Measurements from ENCODE around the gene TIMM9. TPM values are rescaled to one million over a fixed set of nuclear protein-coding genes. Genes with fewer than 3 reads are reported as not detected.
"Not testable (repeated sequence)": the region's sequence is repeated elsewhere in the genome, so short reads cannot be mapped to it uniquely, and the experiment has no call there.

Gene TIMM9
- polyA plus RNA-seq, 1 donor (not counting 4 experiments of a cell fraction or from before 2014, with no cell fraction given) = 29.6 TPM

DNA sequence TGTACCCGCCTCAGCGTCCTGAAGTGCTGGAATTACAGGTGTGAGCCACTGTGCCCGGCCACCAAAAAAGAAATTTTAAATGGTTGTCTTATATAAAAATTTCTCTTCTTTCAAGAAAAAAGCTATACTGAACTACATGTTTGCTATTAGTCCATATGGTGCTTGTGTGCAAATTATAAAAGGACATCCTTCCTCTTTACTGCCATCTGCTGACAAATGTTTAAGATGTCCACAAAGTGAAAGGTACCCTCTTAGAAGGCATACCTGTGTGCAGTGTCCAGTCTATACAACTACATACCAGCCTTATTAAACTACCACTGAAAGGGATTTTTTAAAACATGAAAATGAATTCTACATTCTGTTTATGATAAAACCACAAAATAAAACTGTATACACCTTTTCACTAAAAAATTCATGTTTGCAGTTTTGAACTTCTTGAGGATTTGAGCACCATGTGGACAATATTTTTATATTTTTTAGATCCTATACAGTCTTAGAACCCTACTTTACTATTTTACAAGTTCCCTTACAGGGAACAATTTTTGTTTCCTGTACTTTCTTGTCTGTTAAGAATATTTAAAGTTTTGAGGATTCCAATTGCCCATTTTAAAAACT, 64.4 kb downstream of the TIMM9 start:
- no peaks in the 10 kb centered on the region for H4K20me1 ChIP-seq (ENCODE audit: control insufficient read depth, extremely low read depth, insufficient read depth, low read length)
- peak; percentile 82 for FAIRE-seq
- DNase-seq (ENCODE audit: low read depth, low spot score) = peak; percentile 2

GRCh38 chr14:58362272-58362671, 65.1 kb downstream of the TIMM9 start:
- H3K4me2 ChIP-seq (ENCODE audit: control insufficient read depth, extremely low read depth, insufficient read depth, low read depth, low read length); H3K9ac ChIP-seq (ENCODE audit: control insufficient read depth, extremely low read depth, insufficient read depth, low read length); H3K4me1 ChIP-seq (ENCODE audit: control insufficient read depth, extremely low read depth, insufficient read depth, low read length); H3K4me3 ChIP-seq (ENCODE audit: control insufficient read depth in 2 of 3, extremely low read depth in 1 of 3, insufficient read depth in 2 of 3, low read depth in 1 of 3, low read length in 3 of 3); H3K9me1 ChIP-seq (ENCODE audit: control insufficient read depth, extremely low read depth, insufficient read depth, low read length); H3K79me2 ChIP-seq (ENCODE audit: control insufficient read depth, insufficient read depth, low read length); H3K27me3 ChIP-seq (ENCODE audit: control insufficient read depth, extremely low read depth, insufficient read depth, low read length); DNase-seq (ENCODE audit: low read depth, low spot score); dilution Hi-C loops (cut with MboI; ENCODE audit: extremely low pct_ligation_motif_present, low sequenced_read_pairs); FAIRE-seq; H4K20me1 ChIP-seq (ENCODE audit: control insufficient read depth, extremely low read depth, insufficient read depth, low read length); H3K27ac ChIP-seq (ENCODE audit: control insufficient read depth, insufficient read depth, low read length); H3K9me3 ChIP-seq (ENCODE audit: control insufficient read depth, low read depth, low read length); H2AFZ ChIP-seq (ENCODE audit: control insufficient read depth, low read length): not testable (repeated sequence)
- peaks cover 10 to 12% of the 10 kb centered on the region in 2 experiments for H3K36me3 ChIP-seq (ENCODE audit: control insufficient read depth in 2 of 2, extremely low read depth in 1 of 2, insufficient read depth in 2 of 2, low read length in 2 of 2)

More for the DNA sequence above, 64.4 kb downstream of the TIMM9 start:
- Histone ChIP-seq H3K9me1 (ENCODE audit: control insufficient read depth, extremely low read depth, insufficient read depth, low read length) (no peaks in the 10 kb centered on the region), H3K27ac (ENCODE audit: control insufficient read depth, insufficient read depth, low read length) (no peak overlapping the region), H3K4me2 (ENCODE audit: control insufficient read depth, extremely low read depth, insufficient read depth, low read depth, low read length) (no peak overlapping the region), H2AFZ (ENCODE audit: control insufficient read depth, low read length) (no peak overlapping the region), H3K36me3 (ENCODE audit: control insufficient read depth in 2 of 2, extremely low read depth in 1 of 2, insufficient read depth in 2 of 2, low read length in 2 of 2) (peaks cover 13% of the 10 kb centered on the region in 2 experiments), H3K9ac (ENCODE audit: control insufficient read depth, extremely low read depth, insufficient read depth, low read length) (no peak overlapping the region), H3K79me2 (ENCODE audit: control insufficient read depth, insufficient read depth, low read length) (no peaks in the 10 kb centered on the region), H3K9me3 (ENCODE audit: control insufficient read depth, low read depth, low read length) (no peaks in the 10 kb centered on the region), H3K27me3 (ENCODE audit: control insufficient read depth, extremely low read depth, insufficient read depth, low read length) (no peaks in the 10 kb centered on the region), H3K4me3 (ENCODE audit: control insufficient read depth in 2 of 3, extremely low read depth in 1 of 3, insufficient read depth in 2 of 3, low read depth in 1 of 3, low read length in 3 of 3) (no peak overlapping the region), H3K4me1 (ENCODE audit: control insufficient read depth, extremely low read depth, insufficient read depth, low read length) (no peaks in the 10 kb centered on the region)
- dilution Hi-C loops (cut with MboI; ENCODE audit: extremely low pct_ligation_motif_present, low sequenced_read_pairs) = no loop called here
- TF ChIP-seq, protein P1, sequence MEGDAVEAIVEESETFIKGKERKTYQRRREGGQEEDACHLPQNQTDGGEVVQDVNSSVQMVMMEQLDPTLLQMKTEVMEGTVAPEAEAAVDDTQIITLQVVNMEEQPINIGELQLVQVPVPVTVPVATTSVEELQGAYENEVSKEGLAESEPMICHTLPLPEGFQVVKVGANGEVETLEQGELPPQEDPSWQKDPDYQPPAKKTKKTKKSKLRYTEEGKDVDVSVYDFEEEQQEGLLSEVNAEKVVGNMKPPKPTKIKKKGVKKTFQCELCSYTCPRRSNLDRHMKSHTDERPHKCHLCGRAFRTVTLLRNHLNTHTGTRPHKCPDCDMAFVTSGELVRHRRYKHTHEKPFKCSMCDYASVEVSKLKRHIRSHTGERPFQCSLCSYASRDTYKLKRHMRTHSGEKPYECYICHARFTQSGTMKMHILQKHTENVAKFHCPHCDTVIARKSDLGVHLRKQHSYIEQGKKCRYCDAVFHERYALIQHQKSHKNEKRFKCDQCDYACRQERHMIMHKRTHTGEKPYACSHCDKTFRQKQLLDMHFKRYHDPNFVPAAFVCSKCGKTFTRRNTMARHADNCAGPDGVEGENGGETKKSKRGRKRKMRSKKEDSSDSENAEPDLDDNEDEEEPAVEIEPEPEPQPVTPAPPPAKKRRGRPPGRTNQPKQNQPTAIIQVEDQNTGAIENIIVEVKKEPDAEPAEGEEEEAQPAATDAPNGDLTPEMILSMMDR (optimal IDR thresholded peaks at IDR 0.05 in 1 of 3, IDR thresholded peaks at IDR 0.05 in 1 of 3, conservative IDR thresholded peaks at IDR 0.05 in 1 of 3; ENCODE audit: extremely low read depth in 1 of 3, insufficient read depth in 2 of 3, low read length in 3 of 3) = peak in 1 of 3 experiments; percentile 34
- TF ChIP-seq EZH2 (IDR thresholded peaks at IDR 0.05; ENCODE audit: low read length) = no peak

Small RNA genes lying within 50 kb of the gene (small RNA-seq; reads per million reads assigned to genes)
- gene HSBP1P1 (ENCODE audit: insufficient read length in 3 of 3, low read depth in 3 of 3, low replicate concordance in 1 of 3) (0 reads per million in 3 experiments), gene RF00019 (ENCODE audit: insufficient read length in 3 of 3, low read depth in 3 of 3, low replicate concordance in 1 of 3) (0 reads per million in 3 experiments)

Other genes starting within 250 kb of the TIMM9 start
- gene ACTR10, start 227.4 kb downstream of the TIMM9 start, polyA plus RNA-seq = 59.1 to 125 TPM (median 84.1 TPM) in 3 replicates
- gene PSMA3, start 182.7 kb downstream of the TIMM9 start, polyA plus RNA-seq = 240 to 325 TPM (median 241 TPM) in 3 replicates
- 2.6 to 8.4 TPM (median 4.8 TPM) in 3 replicates for gene ARID4A, start 129.0 kb downstream of the TIMM9 start, polyA plus RNA-seq
- not detected in 3 replicates for gene TOMM20L, start 31.6 kb downstream of the TIMM9 start, polyA plus RNA-seq
- gene KIAA0586, start 188 bp upstream of the TIMM9 start, polyA plus RNA-seq = 8.2 to 12.4 TPM (median 10.5 TPM) in 3 replicates
- 0.10 to 0.19 TPM (median 0.18 TPM) in 3 replicates for gene DACT1, start 210.4 kb upstream of the TIMM9 start, polyA plus RNA-seq